ENCODE results near the gene CXXC4. TPM values are rescaled to one million over a fixed set of nuclear protein-coding genes. Genes with fewer than 3 reads are reported as not detected.

Gene CXXC4
- total RNA-seq, 1 donor from 2014 or later, result 0.61 TPM

DNA sequence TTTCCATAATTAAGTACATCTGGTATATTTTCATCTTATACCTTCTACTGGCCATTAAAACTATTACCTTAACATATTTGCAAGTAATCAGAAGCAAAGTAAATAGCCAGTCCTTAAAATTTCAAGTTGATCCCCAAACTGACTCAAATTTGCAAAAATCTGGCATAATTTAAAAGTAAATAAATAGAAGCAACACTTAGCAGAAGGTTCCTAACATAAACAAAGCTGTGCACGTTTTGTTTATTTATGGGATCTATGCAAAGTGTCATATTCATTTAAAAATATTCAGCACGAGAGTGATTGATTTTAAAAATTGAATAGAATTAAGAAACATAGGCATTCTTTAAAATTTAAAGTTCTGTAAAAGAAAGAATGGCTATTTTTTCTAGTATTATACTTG lies 9.8 kb upstream of the CXXC4 start:
- no peak for TF ChIP-seq CTCF (IDR thresholded peaks at IDR 0.05)
- Histone ChIP-seq H3K9me3 (no peaks in the 10 kb centered on the region), H3K27me3 (no peaks in the 10 kb centered on the region), H3K4me1 (no peaks in the 10 kb centered on the region), H3K27ac (no peak overlapping the region), H3K4me3 (no peak overlapping the region), H3K36me3 (no peaks in the 10 kb centered on the region)
- intact Hi-C loops (cut with DNase I), result no loop called here
- DNase-seq (no peak), ATAC-seq (no peak)

DNA sequence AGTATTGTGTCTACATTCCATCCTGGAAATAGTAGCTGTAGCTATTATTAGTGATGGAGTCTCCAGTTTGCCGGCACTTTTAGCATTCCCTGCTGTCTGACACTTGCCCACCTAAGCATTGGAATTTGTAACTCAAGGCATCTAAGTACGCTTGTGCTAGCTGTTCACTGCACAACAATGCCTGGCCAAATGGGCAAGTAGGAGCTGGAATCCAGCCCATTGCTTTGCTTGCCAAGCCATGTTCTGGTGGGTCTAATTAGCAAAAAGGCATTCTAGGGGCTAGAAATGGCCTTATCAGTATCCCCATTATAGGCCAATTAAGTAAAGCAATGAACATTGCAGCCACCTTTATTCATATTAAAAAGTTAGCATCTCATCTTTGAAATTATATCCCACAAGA lies 7.8 kb upstream of the CXXC4 start:
- intact Hi-C loops (cut with DNase I), result no loop called here
- H3K4me3 ChIP-seq, result no peak overlapping the region
- no peaks in the 10 kb centered on the region for H3K4me1 ChIP-seq
- H3K27ac ChIP-seq, result no peak overlapping the region
- H3K27me3 ChIP-seq, result peaks cover 1% of the 10 kb centered on the region
- DNase-seq (no peak), ATAC-seq (no peak)
- H3K9me3 ChIP-seq, result no peaks in the 10 kb centered on the region
- TF ChIP-seq CTCF (IDR thresholded peaks at IDR 0.05), result no peak
- no peaks in the 10 kb centered on the region for H3K36me3 ChIP-seq

- DNase-seq (no peak), ATAC-seq (no peak)
- intact Hi-C loops (cut with DNase I), result no loop called here
- Histone ChIP-seq H3K36me3 (no peaks in the 10 kb centered on the region), H3K4me3 (no peak overlapping the region), H3K27me3 (peaks cover 7% of the 10 kb centered on the region), H3K4me1 (no peaks in the 10 kb centered on the region), H3K9me3 (no peaks in the 10 kb centered on the region), H3K27ac (no peak overlapping the region)
- no peak for TF ChIP-seq CTCF (IDR thresholded peaks at IDR 0.05)
These were observed 6.6 kb upstream of the CXXC4 start for GRCh38 chr4:104501290-104501689.

GRCh38 chr4:104500442-104500841 lies 5.7 kb upstream of the CXXC4 start:
- H3K4me1 ChIP-seq, result no peaks in the 10 kb centered on the region
- intact Hi-C loops (cut with DNase I), result no loop called here
- H3K9me3 ChIP-seq, result no peaks in the 10 kb centered on the region
- ATAC-seq (peak; percentile 83), DNase-seq (no peak)
- no peak overlapping the region for H3K27ac ChIP-seq
- peaks cover 11% of the 10 kb centered on the region for H3K27me3 ChIP-seq
- no peaks in the 10 kb centered on the region for H3K36me3 ChIP-seq
- TF ChIP-seq CTCF (IDR thresholded peaks at IDR 0.05), result no peak
- no peak overlapping the region for H3K4me3 ChIP-seq

DNA sequence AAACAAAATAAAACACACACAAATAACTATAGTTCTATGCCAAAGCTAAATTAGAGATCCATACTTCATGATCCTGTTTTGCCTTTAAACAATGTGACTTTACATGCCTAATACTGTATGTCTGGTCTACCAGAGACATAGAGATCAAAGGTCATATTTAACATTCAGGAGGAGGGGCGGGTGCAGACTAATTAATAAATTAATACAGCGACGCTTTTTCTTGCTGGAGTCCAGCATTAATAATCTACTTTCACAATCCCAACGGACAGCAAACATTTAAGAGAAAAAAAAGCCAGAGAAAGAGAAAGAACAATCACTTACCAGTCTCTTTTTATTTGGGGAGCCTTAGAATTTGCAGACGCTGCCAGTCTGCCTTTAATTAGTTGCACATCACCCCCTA lies 509 bp downstream of the CXXC4 start:
- H3K27ac ChIP-seq, result no peak overlapping the region

More for the DNA sequence above, 509 bp downstream of the CXXC4 start:
- no peak for ATAC-seq
- Histone ChIP-seq H3K9me3 (no peaks in the 10 kb centered on the region), H3K4me1 (peaks cover 4% of the 10 kb centered on the region), H3K36me3 (no peaks in the 10 kb centered on the region), H3K4me3 (peak overlapping the region; percentile 53), H3K27me3 (peaks cover 26% of the 10 kb centered on the region)
- TF ChIP-seq CTCF (IDR thresholded peaks at IDR 0.05), result no peak
- DNase-seq, result no peak
- intact Hi-C loops (cut with DNase I), result no loop called here

Measured in upper lobe of right lung (tissue), 1 donor.